ENCODE data around the gene ZNF814. TPM values are rescaled to one million over a fixed set of nuclear protein-coding genes. Genes with fewer than 3 reads are reported as not detected.
A peak's percentile ranks its signal among the peaks of the same experiment; 100 is the strongest.
"Not testable (repeated sequence)": the region's sequence is repeated elsewhere in the genome, so short reads cannot be mapped to it uniquely, and the experiment has no call there.

ZNF814 gene
- total RNA-seq, 2 experiments from 2014 or later: 9.3 to 9.6 TPM

- H3K27me3 Mint-ChIP-seq: not testable (repeated sequence)
- H3K9me3 Mint-ChIP-seq: peaks cover 17% of the 10 kb centered on the region
- peak; percentile 81 for DNase-seq
- H3K4me3 Mint-ChIP-seq: peak within 1 kb of the TSS; percentile 96
- POLR2A ChIA-PET: interaction anchor here (0.6 to 2.4 kb wide), 13 partner anchors 14 to 476 kb away, joined by 3 to 14 read pairs (median 3); partner anchors contain the start of genes ZNF417, ZNF552, ZNF586 and ZNF776
- peaks cover 31% of the 10 kb centered on the region for H3K4me1 Mint-ChIP-seq
- CTCF ChIA-PET: interaction anchor here (0.6 to 1.8 kb wide), 2 partner anchors 31 to 703 kb away, joined by 4 read pairs; no protein-coding TSS in a partner anchor
- H3K36me3 Mint-ChIP-seq (ENCODE audit: low read depth): peaks cover 72% of the 10 kb centered on the region
- peak within 1 kb of the TSS; percentile 94 for H3K27ac Mint-ChIP-seq
Observed at GRCh38 chr19:57849666-57850473, 39.0 kb downstream of the ZNF814 start, which contains the start of gene ZNF587. ZNF587 (plus strand) TSS chr19:57849859; CDS start chr19:57850039, 180 bp downstream.

- ChIA-PET CTCF (interaction anchor here (1.8 kb wide), 1 partner anchor 30 kb away, joined by 4 read pairs; no protein-coding TSS in a partner anchor), POLR2A (interaction anchor here (0.6 to 2.4 kb wide), 9 partner anchors 29 to 299 kb away, joined by 3 to 14 read pairs (median 3); partner anchors contain the start of genes ZNF417, ZNF586 and ZNF776)
- peaks cover 31% of the 10 kb centered on the region for H3K4me1 Mint-ChIP-seq
- H3K27me3 Mint-ChIP-seq, DNase-seq: not testable (repeated sequence)
- peak overlapping the region; percentile 94 for H3K27ac Mint-ChIP-seq
- peaks cover 72% of the 10 kb centered on the region for H3K36me3 Mint-ChIP-seq (ENCODE audit: low read depth)
- H3K9me3 Mint-ChIP-seq: peaks cover 17% of the 10 kb centered on the region
- H3K4me3 Mint-ChIP-seq: peak overlapping the region; percentile 96
Observed at GRCh38 chr19:57849162-57849665, 39.6 kb downstream of the ZNF814 start.

GRCh38 chr19:57847164-57847563, 41.7 kb downstream of the ZNF814 start:
- Mint-ChIP-seq H3K4me1 (peaks cover 29% of the 10 kb centered on the region), H3K36me3 (ENCODE audit: low read depth) (peaks cover 70% of the 10 kb centered on the region)
- DNase-seq, CTCF ChIA-PET, H3K27ac Mint-ChIP-seq, H3K27me3 Mint-ChIP-seq, H3K9me3 Mint-ChIP-seq, H3K4me3 Mint-ChIP-seq: not testable (repeated sequence)
- POLR2A ChIA-PET: interaction anchor here (1.0 kb wide), 1 partner anchor 28 kb away, joined by 4 read pairs; no protein-coding TSS in a partner anchor

- peaks cover 76% of the 10 kb centered on the region for H3K36me3 Mint-ChIP-seq (ENCODE audit: low read depth)
- no peaks in the 10 kb centered on the region for H3K9me3 Mint-ChIP-seq
- H3K4me1 Mint-ChIP-seq: peaks cover 16% of the 10 kb centered on the region
- H3K4me3 Mint-ChIP-seq: no peak overlapping the region
- DNase-seq: no peak
- POLR2A ChIA-PET: no interaction called here
- no peak overlapping the region for H3K27ac Mint-ChIP-seq
- CTCF ChIA-PET: no interaction called here
- H3K27me3 Mint-ChIP-seq: no peaks in the 10 kb centered on the region
Observed at GRCh38 chr19:57841122-57841763, 47.6 kb downstream of the ZNF814 start.

GRCh38 chr19:57838622-57839191, 50.1 kb downstream of the ZNF814 start:
- H3K27me3 Mint-ChIP-seq, H3K9me3 Mint-ChIP-seq, POLR2A ChIA-PET, DNase-seq, H3K4me3 Mint-ChIP-seq, CTCF ChIA-PET: not testable (repeated sequence)
- Mint-ChIP-seq H3K27ac (peak overlapping the region; percentile 59), H3K36me3 (ENCODE audit: low read depth) (peaks cover 57% of the 10 kb centered on the region), H3K4me1 (peaks cover 13% of the 10 kb centered on the region)

- CTCF ChIA-PET, H3K27me3 Mint-ChIP-seq, H3K4me3 Mint-ChIP-seq, POLR2A ChIA-PET, H3K27ac Mint-ChIP-seq, H3K9me3 Mint-ChIP-seq, DNase-seq: not testable (repeated sequence)
- Mint-ChIP-seq H3K36me3 (ENCODE audit: low read depth) (peaks cover 48% of the 10 kb centered on the region), H3K4me1 (peaks cover 13% of the 10 kb centered on the region)
Observed at GRCh38 chr19:57836991-57837390, 51.8 kb downstream of the ZNF814 start.

GRCh38 chr19:57830071-57830602, 58.7 kb downstream of the ZNF814 start, which contains the start of gene ZNF587B:
ZNF587B (plus strand) TSS chr19:57830299; CDS start chr19:57830529, 230 bp downstream.
- Mint-ChIP-seq H3K9me3 (peaks cover 9% of the 10 kb centered on the region), H3K4me3 (no peak within 1 kb of the TSS), H3K36me3 (ENCODE audit: low read depth) (peaks cover 56% of the 10 kb centered on the region), H3K27ac (no peak within 1 kb of the TSS), H3K27me3 (no peaks in the 10 kb centered on the region), H3K4me1 (peaks cover 7% of the 10 kb centered on the region)
- POLR2A ChIA-PET: no interaction called here
- CTCF ChIA-PET: no interaction called here
- peak; percentile 26 for DNase-seq

GRCh38 chr19:57829316-57829715, 59.5 kb downstream of the ZNF814 start:
- no peaks in the 10 kb centered on the region for H3K27me3 Mint-ChIP-seq
- peaks cover 9% of the 10 kb centered on the region for H3K9me3 Mint-ChIP-seq
- H3K27ac Mint-ChIP-seq: no peak overlapping the region
- POLR2A ChIA-PET: no interaction called here
- peaks cover 11% of the 10 kb centered on the region for H3K4me1 Mint-ChIP-seq
- H3K36me3 Mint-ChIP-seq (ENCODE audit: low read depth): peaks cover 61% of the 10 kb centered on the region
- H3K4me3 Mint-ChIP-seq: no peak overlapping the region
- CTCF ChIA-PET: no interaction called here
- DNase-seq: no peak

- Mint-ChIP-seq H3K27ac (no peak overlapping the region), H3K4me3 (no peak overlapping the region), H3K27me3 (no peaks in the 10 kb centered on the region), H3K4me1 (peaks cover 37% of the 10 kb centered on the region), H3K9me3 (peaks cover 9% of the 10 kb centered on the region), H3K36me3 (ENCODE audit: low read depth) (peaks cover 82% of the 10 kb centered on the region)
- ChIA-PET POLR2A (no interaction called here), CTCF (interaction anchor here (0.7 kb wide), 1 partner anchor 111 kb away, joined by 3 read pairs; no protein-coding TSS in a partner anchor)
- no peak for DNase-seq
Observed at GRCh38 chr19:57825511-57825910, 63.3 kb downstream of the ZNF814 start.

GRCh38 chr19:57823608-57824007, 65.2 kb downstream of the ZNF814 start:
- POLR2A ChIA-PET, H3K9me3 Mint-ChIP-seq, H3K27ac Mint-ChIP-seq, H3K4me3 Mint-ChIP-seq, CTCF ChIA-PET, H3K27me3 Mint-ChIP-seq, DNase-seq: not testable (repeated sequence)
- Mint-ChIP-seq H3K4me1 (peaks cover 50% of the 10 kb centered on the region), H3K36me3 (ENCODE audit: low read depth) (peaks cover 74% of the 10 kb centered on the region)

- CTCF ChIA-PET, H3K27me3 Mint-ChIP-seq, H3K9me3 Mint-ChIP-seq, POLR2A ChIA-PET, DNase-seq, H3K4me3 Mint-ChIP-seq, H3K27ac Mint-ChIP-seq: not testable (repeated sequence)
- peaks cover 73% of the 10 kb centered on the region for H3K36me3 Mint-ChIP-seq (ENCODE audit: low read depth)
- peaks cover 54% of the 10 kb centered on the region for H3K4me1 Mint-ChIP-seq
Observed at GRCh38 chr19:57823155-57823554, 65.7 kb downstream of the ZNF814 start.

- CTCF ChIA-PET, H3K4me3 Mint-ChIP-seq, DNase-seq, H3K27ac Mint-ChIP-seq, H3K27me3 Mint-ChIP-seq, H3K9me3 Mint-ChIP-seq: not testable (repeated sequence)
- POLR2A ChIA-PET: interaction anchor here (3.1 kb wide), 1 partner anchor 29 kb away, joined by 14 read pairs; the partner anchor contains the start of gene ZNF587
- Mint-ChIP-seq H3K4me1 (peaks cover 49% of the 10 kb centered on the region), H3K36me3 (ENCODE audit: low read depth) (peaks cover 64% of the 10 kb centered on the region)
Observed at GRCh38 chr19:57821501-57821900, 67.3 kb downstream of the ZNF814 start.
